ENCODE data around the gene LUZP2. TPM values are rescaled to one million over a fixed set of nuclear protein-coding genes. Genes with fewer than 3 reads are reported as not detected.

The LUZP2 gene
- total RNA-seq, 1 experiment from 2014 or later, result not detected

DNA sequence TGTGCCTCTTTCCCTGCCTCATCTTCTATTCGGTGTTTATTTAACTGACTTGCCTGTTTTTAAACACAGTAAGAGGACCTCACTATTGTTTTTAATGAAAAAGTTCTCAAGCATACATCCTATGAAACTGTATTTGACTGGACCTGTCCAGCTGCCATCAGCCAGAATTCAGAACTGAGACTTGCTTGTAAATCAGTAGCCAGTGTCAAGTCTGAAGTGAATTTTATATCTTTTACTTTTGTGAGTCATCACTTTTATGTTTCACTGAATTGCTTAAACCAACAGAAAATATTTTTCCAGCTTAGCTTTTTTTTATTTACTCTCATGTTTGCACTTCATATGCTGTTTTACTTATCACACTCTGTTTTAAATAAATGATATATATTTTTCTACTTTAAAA is 88.3 kb downstream of the LUZP2 start:
- DNase-seq, result no peak
- intact Hi-C loops (cut with micrococcal nuclease; ENCODE audit: unreplicated experiment), result no loop called here
- Mint-ChIP-seq H3K4me1 (ENCODE audit: low read depth, unreplicated experiment) (no peaks in the 10 kb centered on the region), H3K27ac (ENCODE audit: unreplicated experiment) (no peak overlapping the region), H3K27me3 (ENCODE audit: insufficient read depth, unreplicated experiment) (no peaks in the 10 kb centered on the region), H3K36me3 (ENCODE audit: insufficient read depth, unreplicated experiment) (no peaks in the 10 kb centered on the region), H3K9me3 (ENCODE audit: unreplicated experiment) (no peaks in the 10 kb centered on the region), H3K4me3 (ENCODE audit: unreplicated experiment) (no peak overlapping the region)
- no peaks in the 10 kb centered on the region for H3K36me3 ChIP-seq (ENCODE audit: control insufficient read depth, insufficient read depth, low read length)
- no peaks in the 10 kb centered on the region for H3K27me3 ChIP-seq (replicated peaks; ENCODE audit: control insufficient read depth, insufficient read depth, low read length)
- BruUV-seq (replicated peaks), result no TSS peak
- no peaks in the 10 kb centered on the region for H3K9me3 ChIP-seq
- ChIA-PET CTCF (no interaction called here), POLR2A (no interaction called here)
- H3K4me3 ChIP-seq (ENCODE audit: low read depth, low read length), result no peak overlapping the region
- TF ChIP-seq, protein P1, sequence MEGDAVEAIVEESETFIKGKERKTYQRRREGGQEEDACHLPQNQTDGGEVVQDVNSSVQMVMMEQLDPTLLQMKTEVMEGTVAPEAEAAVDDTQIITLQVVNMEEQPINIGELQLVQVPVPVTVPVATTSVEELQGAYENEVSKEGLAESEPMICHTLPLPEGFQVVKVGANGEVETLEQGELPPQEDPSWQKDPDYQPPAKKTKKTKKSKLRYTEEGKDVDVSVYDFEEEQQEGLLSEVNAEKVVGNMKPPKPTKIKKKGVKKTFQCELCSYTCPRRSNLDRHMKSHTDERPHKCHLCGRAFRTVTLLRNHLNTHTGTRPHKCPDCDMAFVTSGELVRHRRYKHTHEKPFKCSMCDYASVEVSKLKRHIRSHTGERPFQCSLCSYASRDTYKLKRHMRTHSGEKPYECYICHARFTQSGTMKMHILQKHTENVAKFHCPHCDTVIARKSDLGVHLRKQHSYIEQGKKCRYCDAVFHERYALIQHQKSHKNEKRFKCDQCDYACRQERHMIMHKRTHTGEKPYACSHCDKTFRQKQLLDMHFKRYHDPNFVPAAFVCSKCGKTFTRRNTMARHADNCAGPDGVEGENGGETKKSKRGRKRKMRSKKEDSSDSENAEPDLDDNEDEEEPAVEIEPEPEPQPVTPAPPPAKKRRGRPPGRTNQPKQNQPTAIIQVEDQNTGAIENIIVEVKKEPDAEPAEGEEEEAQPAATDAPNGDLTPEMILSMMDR (IDR thresholded peaks at IDR 0.05; ENCODE audit: insufficient read depth in 1 of 2, low read depth in 1 of 2, low read length in 1 of 2, severe bottlenecking in 1 of 2, unreplicated experiment in 1 of 2), result no peak
- no peaks in the 10 kb centered on the region for H3K4me1 ChIP-seq

- TF ChIP-seq, protein P1 (IDR thresholded peaks at IDR 0.05; ENCODE audit: insufficient read depth in 1 of 2, low read depth in 1 of 2, low read length in 1 of 2, severe bottlenecking in 1 of 2, unreplicated experiment in 1 of 2), result no peak
Observed at GRCh38 chr11:24587635-24588034, 90.8 kb downstream of the LUZP2 start.

GRCh38 chr11:24588081-24588480 is 91.2 kb downstream of the LUZP2 start:
- no peak for DNase-seq
- intact Hi-C loops (cut with micrococcal nuclease; ENCODE audit: unreplicated experiment), result no loop called here
- Mint-ChIP-seq H3K27me3 (ENCODE audit: insufficient read depth, unreplicated experiment) (no peaks in the 10 kb centered on the region), H3K4me3 (ENCODE audit: unreplicated experiment) (no peak overlapping the region), H3K4me1 (ENCODE audit: low read depth, unreplicated experiment) (no peaks in the 10 kb centered on the region), H3K9me3 (ENCODE audit: unreplicated experiment) (no peaks in the 10 kb centered on the region), H3K36me3 (ENCODE audit: insufficient read depth, unreplicated experiment) (no peaks in the 10 kb centered on the region), H3K27ac (ENCODE audit: unreplicated experiment) (no peak overlapping the region)
- TF ChIP-seq, protein P1 (IDR thresholded peaks at IDR 0.05; ENCODE audit: insufficient read depth in 1 of 2, low read depth in 1 of 2, low read length in 1 of 2, severe bottlenecking in 1 of 2, unreplicated experiment in 1 of 2), result no peak
- H3K4me1 ChIP-seq, result no peaks in the 10 kb centered on the region
- no peak overlapping the region for H3K4me3 ChIP-seq (ENCODE audit: low read depth, low read length)
- H3K27me3 ChIP-seq (replicated peaks; ENCODE audit: control insufficient read depth, insufficient read depth, low read length), result no peaks in the 10 kb centered on the region
- no peaks in the 10 kb centered on the region for H3K36me3 ChIP-seq (ENCODE audit: control insufficient read depth, insufficient read depth, low read length)
- CTCF ChIA-PET, result no interaction called here
- BruUV-seq (replicated peaks), result no TSS peak
- POLR2A ChIA-PET, result no interaction called here
- no peaks in the 10 kb centered on the region for H3K9me3 ChIP-seq

More at GRCh38 chr11:24587635-24588034, 90.8 kb downstream of the LUZP2 start:
- Mint-ChIP-seq H3K9me3 (ENCODE audit: unreplicated experiment) (no peaks in the 10 kb centered on the region), H3K27me3 (ENCODE audit: insufficient read depth, unreplicated experiment) (no peaks in the 10 kb centered on the region), H3K4me3 (ENCODE audit: unreplicated experiment) (no peak overlapping the region), H3K36me3 (ENCODE audit: insufficient read depth, unreplicated experiment) (no peaks in the 10 kb centered on the region), H3K4me1 (ENCODE audit: low read depth, unreplicated experiment) (no peaks in the 10 kb centered on the region), H3K27ac (ENCODE audit: unreplicated experiment) (no peak overlapping the region)
- Histone ChIP-seq H3K36me3 (ENCODE audit: control insufficient read depth, insufficient read depth, low read length) (no peaks in the 10 kb centered on the region), H3K9me3 (no peaks in the 10 kb centered on the region), H3K4me1 (no peaks in the 10 kb centered on the region), H3K27me3 (replicated peaks; ENCODE audit: control insufficient read depth, insufficient read depth, low read length) (no peaks in the 10 kb centered on the region), H3K4me3 (ENCODE audit: low read depth, low read length) (no peak overlapping the region)
- ChIA-PET CTCF (no interaction called here), POLR2A (no interaction called here)
- intact Hi-C loops (cut with micrococcal nuclease; ENCODE audit: unreplicated experiment), result no loop called here
- no peak for DNase-seq
- BruUV-seq (replicated peaks), result no TSS peak

All from Caco-2 (cell line).